Inferior parietal cortex (tissue), 1 donor: ENCODE results near the gene SLC2A13.
"Not testable (repeated sequence)": the region's sequence is repeated elsewhere in the genome, so short reads cannot be mapped to it uniquely, and the experiment has no call there.

ENCODE experiments used
- DNase-seq: peaks from one replicate; pipeline ENCODE4 v3.0.0-alpha.2; 2016; ENCODE audit errors: extremely low spot score

Gene SLC2A13

GRCh38 chr12:39928181-39928899 lies 177.5 kb downstream of the SLC2A13 start:
- no peak for DNase-seq

DNA sequence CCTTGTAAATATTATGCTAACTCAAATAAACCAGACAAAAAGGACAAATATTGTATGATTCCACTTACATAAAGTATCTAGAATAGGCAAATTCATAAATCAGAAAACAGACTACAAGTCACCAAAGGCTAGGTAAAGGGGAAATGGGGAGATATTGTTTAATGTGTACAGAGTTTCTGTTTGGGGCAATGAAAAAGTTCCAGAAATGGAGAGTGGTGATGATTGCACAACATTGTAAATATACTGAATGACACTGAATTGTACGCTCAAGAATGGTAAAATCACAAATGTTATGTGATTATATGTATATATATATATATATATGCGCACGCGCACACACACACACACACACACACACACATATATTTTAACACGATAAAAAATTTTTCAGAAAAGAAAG lies 182.5 kb downstream of the SLC2A13 start:
- DNase-seq = no peak

- DNase-seq = not testable (repeated sequence)
Measured at GRCh38 chr12:39922598-39922997, 183.3 kb downstream of the SLC2A13 start.

- no peak for DNase-seq
Measured at GRCh38 chr12:39920647-39921046, 185.2 kb downstream of the SLC2A13 start.

- no peak for DNase-seq
Measured at GRCh38 chr12:39920222-39920621, 185.7 kb downstream of the SLC2A13 start.

- DNase-seq = no peak
Measured at GRCh38 chr12:39919790-39920189, 186.1 kb downstream of the SLC2A13 start.

GRCh38 chr12:39915249-39915648 lies 190.6 kb downstream of the SLC2A13 start:
- no peak for DNase-seq

GRCh38 chr12:39912211-39912980 lies 193.5 kb downstream of the SLC2A13 start:
- DNase-seq = no peak

- DNase-seq = no peak
Measured at GRCh38 chr12:39906237-39906636, 199.6 kb downstream of the SLC2A13 start.

GRCh38 chr12:39905152-39905551 lies 200.7 kb downstream of the SLC2A13 start:
- peak; percentile 69 for DNase-seq

GRCh38 chr12:39902821-39903220 lies 203.1 kb downstream of the SLC2A13 start:
- no peak for DNase-seq

- no peak for DNase-seq
Measured at GRCh38 chr12:39897315-39897714, 208.6 kb downstream of the SLC2A13 start.

DNA sequence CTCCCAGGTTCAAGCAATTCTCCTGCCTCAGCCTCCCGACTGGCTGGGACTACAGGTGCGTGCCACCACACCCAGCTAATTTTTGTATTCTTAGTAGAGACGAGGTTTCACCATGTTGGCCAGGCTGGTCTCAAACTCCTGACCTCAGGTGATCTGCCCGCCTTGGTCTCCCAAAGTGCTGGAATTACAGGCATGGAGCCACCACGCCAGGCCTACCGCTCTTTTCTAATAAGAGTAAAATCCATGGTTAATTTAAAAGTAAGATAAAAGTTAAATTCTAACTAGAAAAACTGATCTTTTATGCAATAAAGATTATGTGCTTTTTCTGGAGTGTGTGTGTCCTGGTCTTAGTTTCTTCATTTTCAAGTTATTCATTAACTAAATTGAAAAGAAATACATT lies 212.5 kb downstream of the SLC2A13 start:
- not testable (repeated sequence) for DNase-seq

GRCh38 chr12:39892146-39892545 lies 213.7 kb downstream of the SLC2A13 start:
- DNase-seq = no peak

DNA sequence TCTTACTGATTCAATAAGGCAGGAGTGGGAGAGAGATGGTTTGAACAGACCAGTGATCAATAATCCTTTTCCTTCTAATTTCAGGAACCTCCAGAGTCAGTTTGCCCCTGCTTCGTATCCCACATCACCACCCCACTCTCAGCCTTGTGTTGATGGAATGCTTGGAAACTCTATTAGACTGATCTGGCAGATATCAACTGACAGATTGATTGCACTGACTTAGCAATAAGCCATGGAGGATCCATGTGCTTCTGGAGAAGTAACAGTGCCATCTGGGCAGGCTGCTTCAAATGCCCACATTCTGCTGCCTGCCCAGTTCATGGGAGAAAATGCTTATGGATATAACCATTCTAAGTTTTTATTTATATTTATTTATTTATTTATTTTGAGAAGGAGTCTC lies 218.0 kb downstream of the SLC2A13 start:
- no peak for DNase-seq

- DNase-seq = no peak
Measured at GRCh38 chr12:39886106-39886505, 219.8 kb downstream of the SLC2A13 start.

GRCh38 chr12:39884616-39885125 lies 221.2 kb downstream of the SLC2A13 start:
- no peak for DNase-seq

GRCh38 chr12:39883411-39883810 lies 222.5 kb downstream of the SLC2A13 start:
- DNase-seq = no peak

DNA sequence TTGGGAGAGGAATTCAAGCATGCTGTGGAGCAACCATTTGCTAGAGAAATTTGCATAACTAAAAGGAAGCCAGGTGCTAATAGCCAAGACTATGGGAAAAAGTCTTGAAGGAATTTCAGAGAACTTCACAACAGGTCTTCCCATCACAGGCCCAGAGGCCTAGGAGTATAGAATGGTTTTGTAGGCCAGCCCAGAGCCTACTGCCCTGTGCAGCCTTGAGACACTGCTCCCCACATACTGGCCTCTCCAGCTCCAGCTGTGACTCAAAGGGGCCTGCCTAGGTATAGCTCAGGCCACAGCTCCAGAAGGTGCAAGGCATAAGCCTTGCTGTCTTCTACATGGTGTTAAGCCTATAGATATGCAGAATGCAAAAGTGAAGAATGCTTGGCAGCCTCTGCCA lies 227.1 kb downstream of the SLC2A13 start:
- DNase-seq = no peak

DNA sequence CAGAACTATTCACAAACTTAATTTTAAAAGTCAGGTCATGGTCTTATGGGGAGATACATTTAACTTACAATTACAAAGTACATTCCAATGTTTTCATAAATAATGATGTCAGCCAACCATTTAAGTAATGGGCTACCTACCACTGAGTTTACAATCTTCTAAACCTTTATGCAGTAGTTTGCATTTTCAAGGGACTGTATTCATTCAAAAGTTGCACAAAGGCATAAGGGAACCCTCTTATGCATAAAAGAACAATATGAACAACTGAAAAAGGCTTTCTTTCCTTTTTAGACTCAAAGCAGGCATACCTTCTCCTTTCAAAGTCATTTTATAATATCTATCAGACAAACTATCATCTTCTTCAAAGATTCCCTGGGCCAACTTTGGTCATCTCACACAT lies 230.2 kb downstream of the SLC2A13 start:
- no peak for DNase-seq

DNA sequence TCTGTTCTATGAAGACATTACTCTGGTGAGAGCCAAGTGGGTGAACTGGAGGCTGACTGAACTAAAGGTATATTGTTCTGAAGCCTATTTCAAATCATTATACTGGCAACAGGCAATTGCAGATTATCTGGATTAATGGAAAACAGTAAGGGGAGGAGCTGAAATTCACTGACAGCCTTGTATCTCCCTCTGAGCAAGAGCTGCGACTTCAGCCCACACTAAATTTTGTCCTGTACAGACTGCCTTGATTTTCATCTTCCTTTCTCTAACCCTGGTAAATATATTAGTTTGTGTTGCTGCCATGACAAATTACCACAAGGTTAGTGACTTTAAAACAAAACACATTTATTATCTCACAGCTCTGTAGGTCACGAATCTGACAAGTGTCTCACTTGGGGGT lies 231.1 kb downstream of the SLC2A13 start:
- DNase-seq = no peak

- no peak for DNase-seq
Measured at GRCh38 chr12:39873065-39873464, 232.8 kb downstream of the SLC2A13 start.

DNA sequence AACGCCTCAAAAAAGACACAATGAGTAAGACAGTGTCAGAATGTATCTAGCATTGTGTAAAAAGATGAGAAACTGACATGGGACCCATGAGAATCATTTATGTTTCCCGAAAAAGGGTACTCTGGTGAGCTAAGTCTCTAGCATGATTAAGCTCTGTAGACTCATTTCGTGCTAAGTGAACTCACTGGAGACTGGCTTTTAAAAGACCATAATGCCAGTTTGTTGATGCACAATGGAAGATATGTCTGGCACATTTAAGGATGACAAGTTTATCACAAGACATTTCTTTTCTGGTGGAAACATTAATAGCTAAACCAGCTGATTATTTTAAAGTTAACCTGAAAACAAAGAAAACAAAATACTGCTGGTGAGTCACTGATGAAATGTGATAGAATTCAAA lies 233.5 kb downstream of the SLC2A13 start:
- DNase-seq = peak; percentile 25
